PC-3 (cell line): ENCODE measurements around the gene SLC4A2. TPM values are rescaled to one million over a fixed set of nuclear protein-coding genes. Genes with fewer than 3 reads are reported as not detected.
"Not testable (repeated sequence)": the region's sequence is repeated elsewhere in the genome, so short reads cannot be mapped to it uniquely, and the experiment has no call there.

Experiments
- ATAC-seq: fragments of 200-7000 bp; cut with Tn5 transposase; 2 replicates; pipeline ENCODE4 v1.9.1; 2020; ENCODE audit warnings: mild to moderate bottlenecking, moderate library complexity
- BruUV-seq: library from RNA; stranded (reverse); fragments of 400-500 nt; replicated peaks from 2 replicates; lab custom pipeline; 2021; lab: Mats Ljungman, UMichigan
- CTCF ChIA-PET: fragments of 300-600 bp; sonication (Branson Sonifier 250); formaldehyde crosslinking; loops from one replicate; lab custom pipeline; 2022; ENCODE audit warnings: antibody characterized with exemption; lab: Charles Lee
- POLR2A ChIA-PET: fragments of 300-600 bp; sonication (Branson Sonifier 250); formaldehyde crosslinking; loops from one replicate; lab custom pipeline; 2022; ENCODE audit warnings: antibody characterized with exemption; ENCODE audit not compliant: unreplicated experiment; lab: Charles Lee
- DNase-seq: peaks from one replicate; pipeline ENCODE4 v3.0.0-alpha.2; 2015
- H2AFZ ChIP-seq: fragments of 300-600 bp; sonication (generic); 2 replicates; pipeline ENCODE4 v1.6.0; 2016; ENCODE audit warnings: antibody characterized with exemption, low read length
- H3F3A ChIP-seq: fragments of 300-600 bp; sonication (generic); one replicate; pipeline ENCODE4 v1.6.0; 2017; ENCODE audit warnings: antibody characterized with exemption, low read length, control low read depth, mild to moderate bottlenecking; ENCODE audit not compliant: unreplicated experiment
- H3K27ac ChIP-seq: fragments of 300-600 bp; sonication (generic); 2 replicates; pipeline ENCODE4 v1.5.1; 2016; ENCODE audit warnings: mild to moderate bottlenecking, low read length
- H3K27me3 ChIP-seq: fragments of 300-600 bp; sonication (generic); 2 replicates; pipeline ENCODE4 v1.6.1; 2016; ENCODE audit warnings: low read length, mixed read lengths
- H3K36me3 ChIP-seq: fragments of 300-600 bp; sonication (generic); 2 replicates; pipeline ENCODE4 v1.6.1; 2016; ENCODE audit warnings: low read depth, mixed run types, low read length, mixed read lengths
- H3K4me1 ChIP-seq: fragments of 300-600 bp; sonication (generic); 2 replicates; pipeline ENCODE4 v1.5.1; 2016; ENCODE audit warnings: low read length; ENCODE audit not compliant: insufficient read depth
- H3K4me2 ChIP-seq: fragments of 300-600 bp; sonication (generic); 2 replicates; pipeline ENCODE4 v1.6.0; 2016; ENCODE audit warnings: low read length
- H3K4me3 ChIP-seq: fragments of 300-600 bp; sonication (generic); 2 replicates; pipeline ENCODE4 v1.5.1; 2016; ENCODE audit warnings: mild to moderate bottlenecking, low read length, mixed read lengths
- H3K79me2 ChIP-seq: fragments of 300-600 bp; sonication (generic); 2 replicates; pipeline ENCODE4 v1.6.1; 2017; ENCODE audit warnings: low read length, mixed read lengths
- H3K9ac ChIP-seq: fragments of 300-600 bp; sonication (generic); 2 replicates; pipeline ENCODE4 v1.6.0; 2016; ENCODE audit warnings: mild to moderate bottlenecking, low read length
- H3K9me2 ChIP-seq: fragments of 300-600 bp; sonication (generic); replicated peaks from 2 replicates; pipeline ENCODE4 v1.6.1; 2016; ENCODE audit warnings: mixed run types, low read length, mixed read lengths
- H3K9me3 ChIP-seq: fragments of 300-600 bp; sonication (generic); 2 replicates; pipeline ENCODE4 v1.6.1; 2016; ENCODE audit warnings: low read length, mixed read lengths
- H4K20me1 ChIP-seq: fragments of 300-600 bp; sonication (generic); 2 replicates; pipeline ENCODE4 v1.6.1; 2016; ENCODE audit warnings: low read length, mixed read lengths
- CTCF ChIP-seq: fragments of 300-600 bp; sonication (generic); conservative IDR thresholded peaks from 2 replicates; pipeline ENCODE4 v1.5.1; 2017; ENCODE audit warnings: antibody characterized with exemption, low read depth, mild to moderate bottlenecking, low read length
- EZH2 ChIP-seq: fragments of 300-600 bp; sonication (generic); IDR thresholded peaks from one replicate; pipeline ENCODE4 v1.6.1; 2017; ENCODE audit warnings: antibody characterized with exemption, mild to moderate bottlenecking, low read length; ENCODE audit not compliant: unreplicated experiment
- EZH2phosphoT487 ChIP-seq: fragments of 300-600 bp; sonication (generic); IDR thresholded peaks from 2 replicates; pipeline ENCODE4 v1.6.1; 2018; ENCODE audit warnings: mild to moderate bottlenecking, antibody characterized with exemption, low read length, borderline replicate concordance
- intact Hi-C: fragments of 100-400 bp; cut with micrococcal nuclease; formaldehyde crosslinking; loops from 2 replicates; pipeline ENCODE4 v1.9.0; 2023
- total RNA-seq: library from RNA; depleted of rRNA; stranded (reverse); fragments of >200 nt; gene quantifications from 2 replicates; pipeline ENCODE4 v1.2.3, GENCODE V29; 2014

SLC4A2 gene
- total RNA-seq, 1 experiment from 2014 or later: 284 TPM

DNA sequence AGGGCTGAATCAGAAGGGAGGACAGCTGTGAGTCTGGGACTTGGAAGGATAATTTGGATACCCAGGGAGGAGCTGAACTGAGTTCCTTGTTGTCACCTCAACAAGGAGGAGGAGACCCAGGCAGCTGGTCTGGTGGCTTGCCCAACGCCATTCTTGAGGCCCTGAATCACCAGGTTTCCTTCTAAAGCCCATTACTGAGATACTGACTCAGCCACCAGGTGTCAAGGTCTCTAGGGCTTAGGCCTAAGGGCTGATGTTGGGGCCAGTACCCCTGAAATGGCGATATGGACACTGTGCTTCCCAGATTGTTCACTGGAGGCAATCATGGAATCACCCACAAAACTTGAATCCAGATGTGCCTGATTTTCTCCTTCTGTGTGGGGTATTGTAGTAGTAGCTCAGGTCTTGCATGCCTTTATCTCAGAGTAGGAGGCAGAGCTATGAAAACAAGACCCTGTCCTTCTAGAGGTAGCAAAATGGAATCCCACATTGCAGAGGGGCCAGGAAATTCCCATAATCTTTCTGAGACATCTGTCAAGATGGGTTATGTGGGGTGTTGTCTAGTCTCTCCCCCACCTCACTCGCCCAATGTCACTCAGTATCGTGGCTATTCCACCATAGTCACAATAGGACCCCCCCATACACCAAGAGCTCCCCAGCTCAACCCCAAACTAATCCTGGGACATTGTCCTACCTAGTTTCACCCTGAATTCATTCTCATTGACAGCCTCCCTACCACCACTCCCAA lies 33.3 kb upstream of the SLC4A2 start:
- intact Hi-C loops: no loop called here
- ATAC-seq (no peak), DNase-seq (peak; percentile 82)
- H3K4me2 ChIP-seq: 0 out of 2 replicates have a peak overlapping the region, but pooled peaks have one; percentile 7
- TF ChIP-seq EZH2phosphoT487 (no peak), EZH2 (no peak), CTCF (no peak)
- H3F3A ChIP-seq: no peaks in the 10 kb centered on the region
- no peak overlapping the region for H3K4me3 ChIP-seq
- peaks cover 20% of the 10 kb centered on the region for H3K79me2 ChIP-seq
- no peaks in the 10 kb centered on the region for H3K9me2 ChIP-seq
- ChIA-PET CTCF (no interaction called here), POLR2A (no interaction called here)
- peaks cover 44% of the 10 kb centered on the region for H3K4me1 ChIP-seq
- no peak overlapping the region for H3K9ac ChIP-seq
- H3K27ac ChIP-seq: peak overlapping the region; percentile 44; the same call in 1 of the 2 replicates
- no peak overlapping the region for H2AFZ ChIP-seq
- no TSS peak for BruUV-seq
- H4K20me1 ChIP-seq: no peaks in the 10 kb centered on the region
- H3K27me3 ChIP-seq: no peaks in the 10 kb centered on the region
- no peaks in the 10 kb centered on the region for H3K9me3 ChIP-seq
- no peaks in the 10 kb centered on the region for H3K36me3 ChIP-seq

GRCh38 chr7:151026771-151027727 lies 32.3 kb upstream of the SLC4A2 start:
- H4K20me1 ChIP-seq, H3K36me3 ChIP-seq, POLR2A ChIA-PET, H3F3A ChIP-seq, H3K9me2 ChIP-seq, intact Hi-C loops, H3K9me3 ChIP-seq, BruUV-seq, H3K27me3 ChIP-seq, ATAC-seq: not testable (repeated sequence)
- Histone ChIP-seq H3K79me2 (peaks cover 24% of the 10 kb centered on the region), H3K9ac (peak overlapping the region; percentile 61), H3K4me3 (peak overlapping the region; percentile 75), H3K27ac (peak overlapping the region; percentile 61), H3K4me2 (peak overlapping the region; percentile 88), H2AFZ (peak overlapping the region; percentile 62; the same call in 1 of the 2 replicates), H3K4me1 (peaks cover 44% of the 10 kb centered on the region)
- CTCF ChIA-PET: interaction anchor here (1.5 kb wide), 1 partner anchor 84 kb away, joined by 12 read pairs; no protein-coding TSS in a partner anchor
- DNase-seq: peak; percentile 42

DNA sequence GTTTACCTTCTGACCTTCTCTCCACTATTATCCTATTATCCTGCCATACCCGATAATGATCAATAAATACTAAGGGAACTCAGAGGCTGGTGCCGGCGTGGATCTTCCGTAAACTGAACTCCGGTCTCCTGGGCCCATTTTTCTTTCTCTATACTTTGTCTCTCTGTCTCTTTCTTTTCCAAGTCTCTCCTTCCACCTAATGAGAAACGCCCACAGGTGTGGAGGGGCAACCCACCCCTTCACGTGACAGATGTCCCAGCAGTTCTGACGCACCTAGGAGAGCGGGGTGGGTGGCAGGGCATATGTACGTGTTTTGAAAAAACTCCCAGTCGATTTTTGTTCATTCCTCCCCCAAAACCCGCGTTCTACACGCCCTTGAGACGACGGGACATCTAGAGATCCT lies 31.7 kb upstream of the SLC4A2 start:
- Histone ChIP-seq H3K9ac (peak overlapping the region; percentile 61), H3K27ac (peak overlapping the region; percentile 61), H2AFZ (peak overlapping the region; percentile 62), H3K4me3 (peak overlapping the region; percentile 75), H3K4me2 (peak overlapping the region; percentile 88), H3K79me2 (peaks cover 24% of the 10 kb centered on the region), H3K4me1 (peaks cover 44% of the 10 kb centered on the region)
- ATAC-seq, H4K20me1 ChIP-seq, H3K9me3 ChIP-seq, DNase-seq, H3K36me3 ChIP-seq, H3K27me3 ChIP-seq, H3F3A ChIP-seq, H3K9me2 ChIP-seq: not testable (repeated sequence)
- POLR2A ChIA-PET: interaction anchor here (0.6 to 0.7 kb wide), 3 partner anchors 24 to 129 kb away, joined by 3 to 5 read pairs (median 4); no protein-coding TSS in a partner anchor
- intact Hi-C loops: loop anchor here (1.0 kb wide), 3 partner anchors 31 to 84 kb away; partner anchors contain the start of gene FASTK
- CTCF ChIA-PET: interaction anchor here (0.6 to 1.5 kb wide), 4 partner anchors 16 to 83 kb away, joined by 3 to 12 read pairs (median 4); no protein-coding TSS in a partner anchor
- TSS peak; percentile 96 for BruUV-seq
